Activated CD4-positive, CD25-positive, alpha-beta regulatory T cell treated with anti-CD3 and anti-CD28 coated beads, Interleukin-2, amount 50 U/mL, for 72 hours (primary cell): Measurements from ENCODE around the gene OMP.

Experiments used
- DNase-seq: peaks from one replicate; pipeline ENCODE4 v3.0.0; 2021

OMP gene

GRCh38 chr11:77126156-77126775, 23.6 kb downstream of the OMP start:
- no peak for DNase-seq

GRCh38 chr11:77126861-77127234, 24.2 kb downstream of the OMP start:
- no peak for DNase-seq

GRCh38 chr11:77127235-77127911, 24.7 kb downstream of the OMP start:
- peak; percentile 72 for DNase-seq

- no peak for DNase-seq
Observed at GRCh38 chr11:77127920-77128691, 25.5 kb downstream of the OMP start, which contains the start of gene MYO7A. TSS of gene MYO7A (plus strand) at chr11:77128246. CDS start at chr11:77130635, 2,389 bp downstream.

GRCh38 chr11:77129069-77129841, 26.6 kb downstream of the OMP start:
- DNase-seq = no peak

- DNase-seq = no peak
Observed at GRCh38 chr11:77129842-77130756, 27.5 kb downstream of the OMP start.

- DNase-seq = no peak
Observed at GRCh38 chr11:77130763-77131513, 28.3 kb downstream of the OMP start.

GRCh38 chr11:77131560-77131959, 28.9 kb downstream of the OMP start:
- DNase-seq = no peak

GRCh38 chr11:77135069-77135468, 32.4 kb downstream of the OMP start:
- no peak for DNase-seq

- DNase-seq = no peak
Observed at GRCh38 chr11:77136074-77136473, 33.4 kb downstream of the OMP start.

GRCh38 chr11:77136784-77137420, 34.3 kb downstream of the OMP start:
- no peak for DNase-seq

- no peak for DNase-seq
Observed at GRCh38 chr11:77137421-77137820, 34.8 kb downstream of the OMP start.

GRCh38 chr11:77138106-77138649, 35.5 kb downstream of the OMP start:
- no peak for DNase-seq

- DNase-seq = no peak
Observed at GRCh38 chr11:77139201-77139600, 36.6 kb downstream of the OMP start.

GRCh38 chr11:77140231-77140851, 37.7 kb downstream of the OMP start:
- DNase-seq = no peak

GRCh38 chr11:77141034-77141433, 38.4 kb downstream of the OMP start:
- no peak for DNase-seq

GRCh38 chr11:77141475-77141874, 38.8 kb downstream of the OMP start:
- DNase-seq = no peak

GRCh38 chr11:77142091-77142975, 39.7 kb downstream of the OMP start:
- no peak for DNase-seq
